Stimulated activated CD4-positive, alpha-beta T cell treated with anti-CD3 and anti-CD28 coated beads, TNF-alpha, amount 100 ng/mL, for 1 hour (primary cell): Measurements from ENCODE around the gene CTNNA3.
"Not testable (repeated sequence)": the region's sequence is repeated elsewhere in the genome, so short reads cannot be mapped to it uniquely, and the experiment has no call there.

ENCODE experiments used
- DNase-seq, 3 donors: peaks; one replicate each; pipeline ENCODE4 v3.0.0-alpha.2; 2020; ENCODE audit warnings: low read depth in 3 of 3, low spot score in 1 of 3

The CTNNA3 gene

GRCh38 chr10:67518756-67519155, 177.2 kb downstream of the CTNNA3 start:
- DNase-seq, result no peak

GRCh38 chr10:67518043-67518442, 178.0 kb downstream of the CTNNA3 start:
- no peak for DNase-seq

- no peak for DNase-seq
Observed at GRCh38 chr10:67506757-67507091, 189.3 kb downstream of the CTNNA3 start.

DNA sequence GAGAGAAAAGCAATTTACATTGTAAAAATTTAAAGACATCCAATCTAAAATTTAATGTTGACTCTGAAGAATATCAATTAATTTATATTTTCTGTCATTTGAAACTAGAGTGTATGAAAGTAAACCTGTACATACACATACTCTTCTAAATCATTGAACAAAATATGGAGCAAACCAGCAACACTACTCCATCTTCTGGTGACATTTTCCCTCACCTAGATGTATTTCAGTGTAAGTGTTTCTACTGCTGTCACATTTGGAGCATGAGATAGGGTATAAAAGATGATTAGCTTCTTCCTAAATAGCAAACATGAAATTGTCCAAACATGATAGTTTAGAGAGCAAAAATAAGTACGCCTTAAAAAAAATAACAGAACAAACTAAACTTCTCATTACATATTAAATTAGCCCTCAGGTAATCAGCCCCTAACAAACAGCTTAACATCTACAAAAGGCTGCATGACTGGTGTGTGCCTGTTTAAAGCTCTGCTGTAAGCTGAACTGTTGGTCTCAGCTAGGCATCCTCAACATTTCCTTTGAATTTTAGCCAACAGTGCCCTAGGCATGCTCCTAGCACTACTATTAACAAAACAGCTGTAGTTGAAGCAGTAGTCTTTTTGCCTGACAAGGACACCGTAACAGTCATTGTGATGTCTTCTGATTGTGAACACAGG, 189.8 kb downstream of the CTNNA3 start:
- DNase-seq, result no peak

GRCh38 chr10:67492317-67493019, 203.5 kb downstream of the CTNNA3 start:
- no peak for DNase-seq

GRCh38 chr10:67487906-67488619, 207.9 kb downstream of the CTNNA3 start:
- DNase-seq, result no peak

- no peak for DNase-seq
Observed at GRCh38 chr10:67487199-67487598, 208.8 kb downstream of the CTNNA3 start.

GRCh38 chr10:67477868-67478267, 218.1 kb downstream of the CTNNA3 start:
- DNase-seq, result no peak

- no peak for DNase-seq
Observed at GRCh38 chr10:67476201-67476600, 219.8 kb downstream of the CTNNA3 start.

DNA sequence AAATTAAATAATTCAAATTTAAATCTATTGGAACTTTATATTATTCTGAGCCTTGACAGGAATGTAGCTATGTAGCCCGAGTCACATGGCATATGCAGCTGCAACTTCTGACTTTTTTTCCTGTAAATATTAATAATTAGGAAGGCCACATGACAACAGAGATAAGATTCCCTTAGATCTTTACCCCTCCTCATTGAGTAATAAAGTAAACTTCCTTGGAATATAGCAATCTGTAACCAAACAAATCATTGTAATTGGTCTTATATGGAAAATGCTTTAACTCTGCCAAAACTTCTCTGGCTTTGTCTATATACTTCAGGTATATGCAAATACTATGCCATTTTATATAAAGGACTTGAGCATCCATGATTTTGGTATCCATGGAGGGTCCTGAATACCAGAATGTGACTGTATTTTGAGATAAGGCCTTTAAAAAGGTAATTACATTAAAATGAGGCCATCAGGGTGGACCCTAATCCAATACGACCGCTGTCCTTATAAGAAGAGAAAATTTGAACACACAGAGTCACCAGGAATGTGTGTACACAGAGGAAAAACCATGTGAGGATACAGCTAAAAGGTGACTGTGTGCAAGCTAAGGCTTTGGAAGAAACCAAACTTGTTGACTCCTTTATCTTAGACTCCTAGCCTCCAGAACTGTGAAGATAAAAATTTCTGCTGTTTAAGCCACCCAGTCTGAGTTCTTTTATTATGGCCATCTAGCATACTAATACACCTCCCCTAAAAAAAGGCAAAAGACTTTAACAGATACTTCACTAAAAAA, 222.0 kb downstream of the CTNNA3 start:
- no peak for DNase-seq

DNA sequence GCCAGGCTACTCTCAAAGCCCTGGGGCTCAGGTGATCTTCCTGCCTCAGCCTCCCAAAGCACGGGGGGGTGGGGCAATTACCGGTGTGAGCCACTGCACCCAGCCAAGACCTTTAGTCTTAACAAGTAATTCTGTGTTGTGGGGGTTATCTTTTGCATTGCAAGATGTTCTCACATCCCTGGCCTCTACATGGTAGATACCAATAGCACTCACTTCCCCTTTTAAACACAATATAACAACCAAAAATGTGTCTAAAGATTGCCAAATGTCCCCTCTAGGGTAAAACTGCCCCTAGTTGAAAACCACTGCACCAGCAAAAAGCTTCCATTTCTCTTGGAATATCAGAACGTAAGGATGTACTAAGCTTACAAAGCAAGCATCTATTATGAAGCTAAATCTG, 225.0 kb downstream of the CTNNA3 start:
- no peak for DNase-seq

DNA sequence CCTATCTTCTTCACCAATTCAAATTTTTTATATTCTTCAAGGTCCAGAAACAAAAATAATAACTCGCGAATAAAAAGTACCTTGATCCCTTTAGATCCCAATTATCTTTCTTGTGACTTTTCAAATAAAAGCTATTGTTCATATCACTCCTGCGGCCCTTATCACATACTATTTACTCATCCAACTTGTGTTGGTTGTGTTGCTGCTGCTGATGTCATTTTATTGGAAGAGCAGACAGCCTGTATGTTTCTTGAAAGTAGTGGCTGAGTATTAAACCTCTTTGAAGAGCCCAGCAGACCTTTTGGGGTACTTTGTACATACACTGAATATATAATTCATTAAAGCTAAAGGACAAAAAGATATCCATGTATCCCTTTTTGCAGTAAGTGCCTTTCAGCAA, 231.7 kb downstream of the CTNNA3 start:
- no peak for DNase-seq

- no peak for DNase-seq
Observed at GRCh38 chr10:67452892-67453291, 243.1 kb downstream of the CTNNA3 start.

GRCh38 chr10:67438605-67439304, 257.2 kb downstream of the CTNNA3 start:
- DNase-seq, result no peak

DNA sequence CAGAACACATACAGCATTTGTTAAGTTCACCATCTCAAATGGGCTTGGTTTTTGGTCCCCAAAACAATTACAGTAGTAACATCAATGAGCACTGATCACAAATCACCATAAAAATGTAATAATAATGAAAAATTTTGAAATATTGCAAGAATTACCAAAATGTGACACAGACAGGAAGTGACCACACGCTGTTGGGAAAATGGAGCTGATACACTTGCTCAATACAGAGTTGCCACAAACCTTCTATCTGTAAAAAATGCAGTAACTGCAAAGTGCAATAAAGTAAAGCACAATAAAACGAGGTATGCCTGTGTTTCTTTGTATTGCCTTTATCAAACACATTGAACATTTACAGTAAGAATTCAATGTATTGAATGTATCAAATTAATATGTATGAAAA, 262.7 kb downstream of the CTNNA3 start:
- no peak for DNase-seq

GRCh38 chr10:67402620-67403019, 293.4 kb downstream of the CTNNA3 start:
- no peak for DNase-seq

DNA sequence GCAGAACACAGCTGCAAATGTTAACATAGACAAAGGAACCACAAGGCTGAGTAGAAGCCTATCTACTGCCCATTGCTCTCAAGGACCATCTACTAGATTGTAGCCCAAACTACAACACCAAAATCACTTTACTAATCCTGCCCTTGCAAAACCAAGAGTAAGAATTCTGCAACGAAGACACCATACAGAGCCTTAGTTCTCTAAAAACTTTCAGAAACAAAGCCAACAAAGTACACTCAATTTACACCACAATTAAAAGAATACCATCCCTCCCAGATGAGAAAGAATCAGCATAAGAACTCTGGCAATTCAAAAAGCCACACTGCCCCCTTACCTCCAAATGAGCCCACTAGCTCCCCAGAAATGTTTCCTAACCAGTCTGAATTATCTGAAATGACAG, 294.3 kb downstream of the CTNNA3 start:
- DNase-seq, result no peak

- not testable (repeated sequence) for DNase-seq
Observed at GRCh38 chr10:67386841-67387533, 309.0 kb downstream of the CTNNA3 start.

- DNase-seq, result no peak
Observed at GRCh38 chr10:67386260-67386659, 309.7 kb downstream of the CTNNA3 start.

GRCh38 chr10:67385566-67385965, 310.4 kb downstream of the CTNNA3 start:
- DNase-seq, result no peak
